Liver (tissue), 9 donors: Measurements from ENCODE around the gene NR5A2. TPM values are rescaled to one million over a fixed set of nuclear protein-coding genes. Genes with fewer than 3 reads are reported as not detected.

Experiments used
- DNase-seq: peaks from one replicate; pipeline ENCODE4 v3.0.0-alpha.2; 2017; ENCODE audit warnings: low spot score
- H3K27ac ChIP-seq, 2 donors: one replicate each; pipeline ENCODE4 v1.7.0; 2013; ENCODE audit warnings: inconsistent platforms in 2 of 2, low read length in 2 of 2, control low read depth in 1 of 2, low read depth in 1 of 2, mild to moderate bottlenecking in 1 of 2
- H3K27me3 ChIP-seq, 4 donors: one replicate each; pipeline versions ENCODE4 v1.6.1 to v1.7.0; 2013; ENCODE audit warnings: low read length in 3 of 4, inconsistent platforms in 1 of 4, mild to moderate bottlenecking in 1 of 4, moderate library complexity in 1 of 4; ENCODE audit not compliant: control insufficient read depth in 4 of 4, insufficient read depth in 4 of 4
- H3K36me3 ChIP-seq, 4 donors: one replicate each; pipeline versions ENCODE4 v1.6.1 to v1.7.0; 2013; ENCODE audit warnings: low read length in 3 of 4, mild to moderate bottlenecking in 3 of 4, low read depth in 1 of 4, moderate library complexity in 1 of 4; ENCODE audit not compliant: control insufficient read depth in 4 of 4, insufficient read depth in 3 of 4
- H3K4me1 ChIP-seq, 4 donors: one replicate each; pipeline versions ENCODE4 v1.6.1 to v1.7.0; 2013; ENCODE audit warnings: low read length in 3 of 4, mild to moderate bottlenecking in 3 of 4, moderate library complexity in 1 of 4; ENCODE audit not compliant: control insufficient read depth in 4 of 4, insufficient read depth in 4 of 4
- H3K4me3 ChIP-seq, 3 donors: one replicate each; pipeline versions ENCODE4 v1.6.1 to v1.7.0; 2013; ENCODE audit warnings: low read length in 3 of 3, control low read depth in 1 of 3, low read depth in 1 of 3, mild to moderate bottlenecking in 1 of 3
- H3K9ac ChIP-seq, 2 donors: one replicate each; pipeline ENCODE4 v1.7.0; 2013; ENCODE audit warnings: low read length in 2 of 2, mild to moderate bottlenecking in 2 of 2, moderate library complexity in 2 of 2, control low read depth in 1 of 2, low read depth in 1 of 2
- H3K9me3 ChIP-seq, 4 donors: one replicate each; pipeline versions ENCODE4 v1.6.1 to v1.7.0; 2013; ENCODE audit warnings: low read length in 3 of 4; ENCODE audit not compliant: control insufficient read depth in 4 of 4
- ATF3 ChIP-seq: IDR thresholded peaks from 2 replicates; pipeline ENCODE4 v1.6.1; 2016; ENCODE audit warnings: antibody characterized with exemption
- CTCF ChIP-seq: fragments of 150-350 bp; IDR thresholded peaks from 2 replicates; pipeline ENCODE4 v1.5.1; 2017; ENCODE audit warnings: improper control_type of control experiment, low read depth, low read length; ENCODE audit not compliant: missing input control
- EGR1 ChIP-seq, 2 donors: IDR thresholded peaks; 2 replicates each; pipeline ENCODE4 v1.6.1; 2016 to 2018; ENCODE audit warnings: antibody characterized with exemption in 2 of 2, low read depth in 2 of 2
- FOXA1 ChIP-seq: IDR thresholded peaks from 2 replicates; pipeline ENCODE4 v1.6.1; 2016; ENCODE audit warnings: antibody characterized with exemption
- FOXA2 ChIP-seq: IDR thresholded peaks from 2 replicates; pipeline ENCODE4 v1.6.1; 2016; ENCODE audit warnings: antibody characterized with exemption
- GABPA ChIP-seq, 2 donors: IDR thresholded peaks in 1 of 2; conservative IDR thresholded peaks in 1 of 2; 2 replicates each; pipeline ENCODE4 v1.6.1; 2016; ENCODE audit warnings: antibody characterized with exemption in 2 of 2, mild to moderate bottlenecking in 1 of 2, moderate library complexity in 1 of 2
- HNF4A ChIP-seq, 2 donors: conservative IDR thresholded peaks; 2 replicates each; pipeline ENCODE4 v1.6.1; 2016; ENCODE audit warnings: antibody characterized with exemption in 2 of 2, mild to moderate bottlenecking in 2 of 2
- HNF4G ChIP-seq: IDR thresholded peaks from 2 replicates; pipeline ENCODE4 v1.6.1; 2016; ENCODE audit warnings: antibody characterized with exemption
- JUND ChIP-seq, 2 donors: IDR thresholded peaks; 2 replicates each; pipeline ENCODE4 v1.6.1; 2016; ENCODE audit warnings: antibody characterized with exemption in 2 of 2
- MAX ChIP-seq: IDR thresholded peaks from 2 replicates; pipeline ENCODE4 v1.6.1; 2016; ENCODE audit warnings: antibody characterized with exemption
- NR2F2 ChIP-seq: IDR thresholded peaks from 2 replicates; pipeline ENCODE4 v1.6.1; 2016; ENCODE audit warnings: antibody characterized with exemption
- RAD21 ChIP-seq, 2 donors: IDR thresholded peaks; 2 replicates each; pipeline ENCODE4 v1.6.1; 2016; ENCODE audit warnings: antibody characterized with exemption in 2 of 2, mild to moderate bottlenecking in 2 of 2
- REST ChIP-seq: IDR thresholded peaks from 2 replicates; pipeline ENCODE4 v1.6.1; 2016; ENCODE audit warnings: antibody characterized with exemption, mild to moderate bottlenecking
- RXRA ChIP-seq, 2 donors: IDR thresholded peaks; 2 replicates each; pipeline ENCODE4 v1.6.1; 2017 to 2018; ENCODE audit warnings: antibody characterized with exemption in 2 of 2, mild to moderate bottlenecking in 1 of 2
- SP1 ChIP-seq: IDR thresholded peaks from 2 replicates; pipeline ENCODE4 v1.6.1; 2018; ENCODE audit warnings: antibody characterized with exemption, mild to moderate bottlenecking
- TAF1 ChIP-seq: conservative IDR thresholded peaks from 2 replicates; pipeline ENCODE4 v1.6.1; 2016; ENCODE audit warnings: antibody characterized with exemption, mild to moderate bottlenecking
- YY1 ChIP-seq: IDR thresholded peaks from 2 replicates; pipeline ENCODE4 v1.6.1; 2016; ENCODE audit warnings: antibody characterized with exemption, mild to moderate bottlenecking
- ZBTB33 ChIP-seq: IDR thresholded peaks from 2 replicates; pipeline ENCODE4 v1.6.1; 2016; ENCODE audit warnings: antibody characterized with exemption
- WGBS: extraction: QIAGEN DNeasy Blood & Tissue Kit; methylation state at CpG from one replicate; pipeline ENCODE4 v1.1.7; 2013; 5-methylcytosine and 5-hydroxymethylcytosine counted together
- polyA plus RNA-seq, 2 donors: library from polyadenylated mRNA; stranded (reverse) in 1 of 2; unstranded in 1 of 2; fragments of 200-250 nt in 1 of 2; fragments of >200 nt in 1 of 2; fragmentation: Nextera tagmentation in 1 of 2; extraction: Ambion mirVana in 1 of 2; gene quantifications; one replicate each; pipeline versions ENCODE4 v1.2.1 to v1.2.3, GENCODE V29; 2013 to 2015
- total RNA-seq, 2 donors: library from RNA; depleted of rRNA; stranded (reverse); fragments of >200 nt; gene quantifications; one replicate each; pipeline ENCODE4 v1.2.3, GENCODE V29; 2014
- donor health status: healthy.
- donor health status: healthy.
- donor health status: healthy.
- donor health status: healthy.
- donor health status: healthy.

NR5A2 gene
- total and polyA plus RNA-seq, 4 donors, result 10.0 to 37.5 (median 21.1) TPM

- TF ChIP-seq RXRA (IDR thresholded peaks at IDR 0.05), result no peak
- no peak for TF ChIP-seq CTCF
- no peak for TF ChIP-seq FOXA2
- TF ChIP-seq ATF3, result no peak
- no peak for TF ChIP-seq HNF4G
- no peak for TF ChIP-seq NR2F2
- TF ChIP-seq MAX, result no peak
- TF ChIP-seq FOXA1, result no peak
- no peak for TF ChIP-seq GABPA (IDR thresholded peaks at IDR 0.05 in 1 of 2, conservative IDR thresholded peaks at IDR 0.05 in 1 of 2)
- TF ChIP-seq HNF4A (conservative IDR thresholded peaks at IDR 0.05), result no peak
- no peak for TF ChIP-seq REST
- TF ChIP-seq JUND (IDR thresholded peaks at IDR 0.05), result no peak
- TF ChIP-seq RAD21 (IDR thresholded peaks at IDR 0.05), result no peak
- no peak for TF ChIP-seq EGR1 (IDR thresholded peaks at IDR 0.05; ENCODE audit: low read depth in 2 of 2)
- no peak for TF ChIP-seq TAF1
- no peak for TF ChIP-seq YY1
- no peak for TF ChIP-seq SP1
- no peaks in the 10 kb centered on the region for H3K27me3 ChIP-seq
- DNase-seq, result no peak
- H3K4me1 ChIP-seq, result no peaks in the 10 kb centered on the region
- H3K4me3 ChIP-seq, result no peak overlapping the region
- WGBS, result 89% methylated on average over 3 of the region's 3 CpGs
- H3K27ac ChIP-seq, result no peak overlapping the region
- H3K36me3 ChIP-seq, result no peaks in the 10 kb centered on the region
- no peak overlapping the region for H3K9ac ChIP-seq
- no peaks in the 10 kb centered on the region for H3K9me3 ChIP-seq
Measured at GRCh38 chr1:200206340-200206739, 178.8 kb downstream of the NR5A2 start.

GRCh38 chr1:200206761-200207160 lies 179.3 kb downstream of the NR5A2 start:
- no peaks in the 10 kb centered on the region for H3K4me1 ChIP-seq
- 57% methylated on average over 1 of the region's 1 CpG for whole genome bisulfite sequencing
- no peak for TF ChIP-seq ZBTB33
- TF ChIP-seq TAF1, result no peak
- TF ChIP-seq RAD21 (IDR thresholded peaks at IDR 0.05), result no peak
- no peak for TF ChIP-seq REST
- no peak for TF ChIP-seq CTCF
- no peak for TF ChIP-seq FOXA1
- no peak for TF ChIP-seq HNF4G
- TF ChIP-seq NR2F2, result no peak
- TF ChIP-seq HNF4A (conservative IDR thresholded peaks at IDR 0.05), result no peak
- TF ChIP-seq FOXA2, result no peak
- no peak for TF ChIP-seq GABPA (IDR thresholded peaks at IDR 0.05 in 1 of 2, conservative IDR thresholded peaks at IDR 0.05 in 1 of 2)
- no peak for TF ChIP-seq YY1
- no peak for TF ChIP-seq ATF3

More at GRCh38 chr1:200206761-200207160, 179.3 kb downstream of the NR5A2 start:
- H3K27me3 ChIP-seq, result no peaks in the 10 kb centered on the region
- no peaks in the 10 kb centered on the region for H3K36me3 ChIP-seq
- no peak overlapping the region for H3K9ac ChIP-seq
- H3K27ac ChIP-seq, result no peak overlapping the region
- DNase-seq, result no peak
- no peak overlapping the region for H3K4me3 ChIP-seq
- H3K9me3 ChIP-seq, result no peaks in the 10 kb centered on the region
